Stomach (tissue), 4 donors: ENCODE measurements around the gene NCF2.

Source experiments
- EP300 ChIP-seq: sonication (generic); formaldehyde crosslinking; IDR thresholded peaks from one replicate; pipeline ENCODE4 v1.6.1; 2017; ENCODE audit warnings: antibody characterized with exemption
- POLR2A ChIP-seq, 4 donors: fragments of 450-650 bp; IDR thresholded peaks; one replicate each; pipeline ENCODE4 v1.6.1; 2016; ENCODE audit warnings: antibody characterized with exemption in 4 of 4, control low read depth in 2 of 4, mild to moderate bottlenecking in 1 of 4, moderate library complexity in 1 of 4
- POLR2AphosphoS5 ChIP-seq, 3 donors: sonication (generic); formaldehyde crosslinking; IDR thresholded peaks; one replicate each; pipeline ENCODE4 v1.6.1; 2016; ENCODE audit warnings: antibody characterized with exemption in 3 of 3
- TF ChIP-seq, protein P1 (sequence below), 7 experiments: fragments of 450-650 bp in 4 of 7; fragments of 200-600 bp in 3 of 7; sonication (generic) in 3 of 7; IDR thresholded peaks; one replicate each; pipeline ENCODE4 v1.5.1; 2016 to 2019; ENCODE audit warnings: antibody characterized with exemption in 7 of 7, control low read depth in 2 of 7, mild to moderate bottlenecking in 1 of 7

DNA sequence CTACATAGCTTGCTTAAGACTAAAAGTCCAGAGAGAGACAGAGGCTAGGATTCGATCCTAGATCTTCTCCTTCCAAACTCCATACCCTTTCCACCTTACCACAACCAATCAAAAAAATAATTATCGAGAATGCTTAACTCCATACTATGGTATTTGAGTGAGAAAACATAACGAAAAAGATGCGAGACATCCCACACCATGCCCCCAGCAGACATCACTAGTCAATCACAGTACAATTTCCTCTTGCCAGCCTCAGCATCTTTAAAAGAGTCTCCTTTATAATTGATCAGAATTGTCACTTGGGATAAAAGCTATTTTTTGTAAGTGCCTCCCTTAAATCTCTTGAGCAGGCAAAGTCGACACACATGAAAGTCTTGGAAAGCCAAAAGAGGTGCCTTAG lies 875 bp downstream of the NCF2 start:
- TF ChIP-seq, protein P1, sequence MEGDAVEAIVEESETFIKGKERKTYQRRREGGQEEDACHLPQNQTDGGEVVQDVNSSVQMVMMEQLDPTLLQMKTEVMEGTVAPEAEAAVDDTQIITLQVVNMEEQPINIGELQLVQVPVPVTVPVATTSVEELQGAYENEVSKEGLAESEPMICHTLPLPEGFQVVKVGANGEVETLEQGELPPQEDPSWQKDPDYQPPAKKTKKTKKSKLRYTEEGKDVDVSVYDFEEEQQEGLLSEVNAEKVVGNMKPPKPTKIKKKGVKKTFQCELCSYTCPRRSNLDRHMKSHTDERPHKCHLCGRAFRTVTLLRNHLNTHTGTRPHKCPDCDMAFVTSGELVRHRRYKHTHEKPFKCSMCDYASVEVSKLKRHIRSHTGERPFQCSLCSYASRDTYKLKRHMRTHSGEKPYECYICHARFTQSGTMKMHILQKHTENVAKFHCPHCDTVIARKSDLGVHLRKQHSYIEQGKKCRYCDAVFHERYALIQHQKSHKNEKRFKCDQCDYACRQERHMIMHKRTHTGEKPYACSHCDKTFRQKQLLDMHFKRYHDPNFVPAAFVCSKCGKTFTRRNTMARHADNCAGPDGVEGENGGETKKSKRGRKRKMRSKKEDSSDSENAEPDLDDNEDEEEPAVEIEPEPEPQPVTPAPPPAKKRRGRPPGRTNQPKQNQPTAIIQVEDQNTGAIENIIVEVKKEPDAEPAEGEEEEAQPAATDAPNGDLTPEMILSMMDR (IDR thresholded peaks at IDR 0.05) = no peak
- TF ChIP-seq EP300 (no peak), POLR2A (IDR thresholded peaks at IDR 0.05) (no peak), POLR2AphosphoS5 (IDR thresholded peaks at IDR 0.05) (no peak)
